ENCODE measurements around the gene DNAJC4.

GRCh38 chr11:64202992-64203391 is 27.4 kb upstream of the DNAJC4 start:
- TF ChIP-seq CTCF (conservative IDR thresholded peaks at IDR 0.05; ENCODE audit: low read length) (no peak), EZH2phosphoT487 (IDR thresholded peaks at IDR 0.05; ENCODE audit: borderline replicate concordance, low read depth, low read length) (no peak)
